Adrenal gland (tissue), 12 donors: ENCODE results near the gene ANKRD6. TPM values are rescaled to one million over a fixed set of nuclear protein-coding genes. Genes with fewer than 3 reads are reported as not detected.

ENCODE experiments used
- DNase-seq, 7 donors: peaks; one replicate each; pipeline ENCODE4 v3.0.0-alpha.2; 2019 to 2020
- H3K27ac ChIP-seq, 5 donors: fragments of 200-600 bp; sonication (generic) in 4 of 5; 1 replicate in 3 of 5; 2 replicates in 2 of 5; pipeline versions ENCODE4 v1.5.1 to v1.8.0; 2016 to 2020; ENCODE audit warnings: mild to moderate bottlenecking in 1 of 5
- H3K27me3 ChIP-seq: fragments of 200-600 bp; 2 replicates; pipeline ENCODE4 v1.8.0; 2021
- H3K36me3 ChIP-seq, 2 donors: fragments of 200-600 bp; replicated peaks in 1 of 2; 1 replicate in 1 of 2; 2 replicates in 1 of 2; pipeline versions ENCODE4 v1.5.1 to v1.8.0; 2018 to 2022
- H3K4me1 ChIP-seq, 2 donors: fragments of 200-600 bp; replicated peaks in 1 of 2; 1 replicate in 1 of 2; 2 replicates in 1 of 2; pipeline versions ENCODE4 v1.5.1 to v1.8.0; 2018 to 2021
- H3K4me3 ChIP-seq, 4 donors: fragments of 200-600 bp; sonication (generic) in 3 of 4; one replicate each; pipeline ENCODE4 v1.5.1; 2016 to 2018
- H3K9me3 ChIP-seq, 3 donors: fragments of 200-600 bp; sonication (generic) in 1 of 3; replicated peaks in 1 of 3; 1 replicate in 2 of 3; 2 replicates in 1 of 3; pipeline versions ENCODE4 v1.5.1 to v1.8.0; 2016 to 2021
- POLR2A ChIP-seq, 2 donors: fragments of 450-650 bp; IDR thresholded peaks; one replicate each; pipeline ENCODE4 v1.6.1; 2017; ENCODE audit warnings: antibody characterized with exemption in 2 of 2, mild to moderate bottlenecking in 2 of 2, moderate library complexity in 1 of 2
- WGBS, 4 donors: extraction: QIAGEN DNeasy Blood & Tissue Kit in 2 of 4; methylation state at CpG; one replicate each; pipeline versions ENCODE4 v1.1.5 to v1.1.7; 2013 to 2017; 5-methylcytosine and 5-hydroxymethylcytosine counted together
- intact Hi-C, 2 donors: fragments of 100-400 bp; cut with DNase I; formaldehyde crosslinking; loops; one replicate each; pipeline versions ENCODE4 v1.14.1 to v1.15.0; 2022 to 2023
- polyA plus RNA-seq, 3 donors: library from polyadenylated mRNA; stranded (reverse); fragments of 200-250 nt in 2 of 3; fragments of 350-450 nt in 1 of 3; fragmentation: Illumina TruSeq in 1 of 3; extraction: RNeasy Lipid Tissue Mini Kit (QIAGEN cat#74804) in 1 of 3; gene quantifications; one replicate each; pipeline ENCODE4 v1.2.3, GENCODE V29; 2013 to 2014
- total RNA-seq, 9 donors: library from RNA; depleted of rRNA in 4 of 9; stranded (reverse); fragments of >200 nt in 4 of 9; fragments of 120-200 nt in 1 of 9; fragmentation: NEBNext Ultra II Directional in 1 of 9; extraction: Animal tissue kit (Norgen Biotek cat#: 25700) in 1 of 9; gene quantifications; one replicate each; pipeline versions ENCODE4 v1.1.0 to v1.2.4, GENCODE V29; 2013 to 2023
- TF ChIP-seq, protein P1 (sequence below), 6 experiments: fragments of 450-650 bp in 4 of 6; fragments of 200-600 bp in 2 of 6; sonication (generic) in 1 of 6; IDR thresholded peaks; 1 replicate in 5 of 6; 2 replicates in 1 of 6; pipeline versions ENCODE4 v1.5.1 to v1.8.0; 2016 to 2021; ENCODE audit warnings: antibody characterized with exemption in 6 of 6, mild to moderate bottlenecking in 2 of 6, moderate library complexity in 1 of 6
- donor health status: healthy with polysubstance abuse.
- donor health status: Bipolar disorder and iron deficiency.
- donor health status: DM: yes; HTN: yes; CAD: no.
- donor health status: DM: no; HTN: no; CAD: no.
- donor health status: DM: no; HTN: no; CAD: no.
- donor health status: DM: yes; HTN: yes; CAD: no.

The ANKRD6 gene
- total and polyA plus RNA-seq, 12 donors, result 2.8 to 16.6 (median 7.7) TPM

DNA sequence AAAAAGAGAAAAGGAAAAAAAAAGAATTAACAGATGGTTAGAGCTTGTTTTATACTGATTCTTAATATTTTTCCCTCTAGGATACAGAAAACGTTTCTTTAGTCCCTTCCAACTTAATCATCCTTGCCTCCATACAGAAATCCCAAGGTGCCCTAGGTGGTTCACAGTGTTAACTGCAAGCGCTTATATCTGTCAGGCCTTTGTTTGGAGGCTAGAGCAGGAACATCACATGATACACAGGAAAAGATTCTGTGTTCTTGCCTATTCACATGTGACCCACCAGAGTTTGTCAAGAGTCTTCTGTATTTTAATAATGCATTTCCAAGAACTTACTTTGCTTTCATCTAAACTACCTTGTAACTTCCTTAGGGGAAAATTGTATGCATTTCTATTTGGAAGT, 31.3 kb downstream of the ANKRD6 start:
- no peak for TF ChIP-seq POLR2A (IDR thresholded peaks at IDR 0.05)
- TF ChIP-seq, protein P1, sequence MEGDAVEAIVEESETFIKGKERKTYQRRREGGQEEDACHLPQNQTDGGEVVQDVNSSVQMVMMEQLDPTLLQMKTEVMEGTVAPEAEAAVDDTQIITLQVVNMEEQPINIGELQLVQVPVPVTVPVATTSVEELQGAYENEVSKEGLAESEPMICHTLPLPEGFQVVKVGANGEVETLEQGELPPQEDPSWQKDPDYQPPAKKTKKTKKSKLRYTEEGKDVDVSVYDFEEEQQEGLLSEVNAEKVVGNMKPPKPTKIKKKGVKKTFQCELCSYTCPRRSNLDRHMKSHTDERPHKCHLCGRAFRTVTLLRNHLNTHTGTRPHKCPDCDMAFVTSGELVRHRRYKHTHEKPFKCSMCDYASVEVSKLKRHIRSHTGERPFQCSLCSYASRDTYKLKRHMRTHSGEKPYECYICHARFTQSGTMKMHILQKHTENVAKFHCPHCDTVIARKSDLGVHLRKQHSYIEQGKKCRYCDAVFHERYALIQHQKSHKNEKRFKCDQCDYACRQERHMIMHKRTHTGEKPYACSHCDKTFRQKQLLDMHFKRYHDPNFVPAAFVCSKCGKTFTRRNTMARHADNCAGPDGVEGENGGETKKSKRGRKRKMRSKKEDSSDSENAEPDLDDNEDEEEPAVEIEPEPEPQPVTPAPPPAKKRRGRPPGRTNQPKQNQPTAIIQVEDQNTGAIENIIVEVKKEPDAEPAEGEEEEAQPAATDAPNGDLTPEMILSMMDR (IDR thresholded peaks at IDR 0.05), result no peak
- no peak overlapping the region for H3K4me3 ChIP-seq
- H3K4me1 ChIP-seq, result no peaks in the 10 kb centered on the region
- WGBS, 4 donors, result 58 to 83% (median 72%) methylated on average over 2 of the region's 2 CpGs
- H3K27ac ChIP-seq, result no peak overlapping the region
- H3K36me3 ChIP-seq, result no peaks in the 10 kb centered on the region
- H3K27me3 ChIP-seq, result no peaks in the 10 kb centered on the region
- no peak for DNase-seq
- intact Hi-C loops, result no loop called here
- no peaks in the 10 kb centered on the region for H3K9me3 ChIP-seq

DNA sequence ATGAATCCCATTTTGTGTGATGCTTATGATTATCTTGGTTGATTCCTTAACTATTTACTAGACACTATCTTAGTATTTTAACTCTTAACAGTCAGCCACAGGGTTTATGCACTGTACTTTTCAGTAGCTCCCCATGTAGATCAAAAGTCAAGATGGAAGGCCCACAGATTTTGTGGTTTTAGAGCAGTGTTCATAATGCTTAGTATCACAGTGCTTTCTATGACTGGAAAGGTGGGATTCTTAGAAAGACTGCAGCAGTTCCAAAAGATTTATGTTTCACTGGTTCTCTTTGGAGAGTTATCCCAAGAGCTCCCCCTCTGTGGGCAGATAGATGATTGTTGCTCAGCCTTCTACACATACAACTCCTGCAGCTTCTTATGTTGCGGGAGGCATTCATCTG, 34.5 kb downstream of the ANKRD6 start:
- H3K9me3 ChIP-seq, result no peaks in the 10 kb centered on the region
- intact Hi-C loops, result no loop called here
- no peaks in the 10 kb centered on the region for H3K36me3 ChIP-seq
- no peak overlapping the region for H3K27ac ChIP-seq
- H3K4me3 ChIP-seq, result no peak overlapping the region
- TF ChIP-seq, protein P1 (IDR thresholded peaks at IDR 0.05), result no peak
- no peaks in the 10 kb centered on the region for H3K27me3 ChIP-seq
- DNase-seq, result no peak
- 96 to 100% (median 100%) methylated on average over 1 of the region's 1 CpG for WGBS, 4 donors
- no peaks in the 10 kb centered on the region for H3K4me1 ChIP-seq

DNA sequence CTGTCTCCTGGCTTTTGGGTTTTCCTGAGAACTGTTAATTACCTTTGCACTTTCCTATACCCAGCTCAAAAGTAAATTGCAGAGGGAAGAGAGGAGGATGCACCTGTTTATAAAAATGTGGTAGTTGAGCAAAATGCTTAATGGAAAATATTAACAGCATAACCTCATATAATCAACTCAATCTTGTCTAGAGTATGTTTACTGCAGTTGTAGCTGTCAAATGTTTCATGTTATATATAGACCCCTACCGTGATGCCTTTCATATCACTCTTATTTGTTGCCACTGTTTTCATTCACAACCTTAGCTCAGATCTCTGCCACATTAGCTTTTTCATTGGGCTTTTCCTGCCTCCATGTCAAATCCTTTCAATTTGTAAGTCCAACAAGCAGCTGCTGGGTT, 36.0 kb downstream of the ANKRD6 start:
- 56 to 79% (median 60%) methylated on average over 1 of the region's 1 CpG for WGBS, 4 donors
- H3K36me3 ChIP-seq, result no peaks in the 10 kb centered on the region

DNA sequence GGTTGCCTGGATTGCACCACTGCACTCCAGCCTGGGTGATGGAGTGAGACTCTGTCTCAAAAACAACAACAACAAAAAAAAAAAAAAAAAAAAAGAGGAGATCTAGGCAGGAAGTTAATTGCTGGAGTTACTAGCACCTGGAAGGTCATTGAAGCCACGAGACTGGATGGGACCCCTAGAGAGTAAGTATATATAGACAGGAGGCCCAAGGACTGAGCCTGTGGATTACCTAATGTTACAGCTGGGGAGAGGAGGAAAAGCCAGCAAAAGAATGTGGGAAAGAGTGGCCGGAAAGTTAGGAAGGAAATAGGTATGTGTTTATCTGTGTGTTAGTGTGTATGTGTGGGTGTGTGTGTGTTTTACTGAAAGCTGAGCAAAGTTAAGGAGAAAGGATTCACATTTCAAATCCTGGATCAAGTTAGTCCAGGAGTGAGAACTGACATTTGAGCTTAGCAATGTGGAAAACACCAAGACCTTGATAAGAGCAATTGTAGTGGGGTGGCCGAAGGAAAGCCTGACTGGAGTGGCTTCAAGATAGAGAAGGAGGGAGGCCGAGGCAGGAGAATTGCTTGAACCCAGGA, 38.4 kb downstream of the ANKRD6 start:
- DNase-seq, result no peak
- Histone ChIP-seq H3K27me3 (no peaks in the 10 kb centered on the region), H3K4me1 (peaks cover 8 to 17% of the 10 kb centered on the region in 2 donors), H3K27ac (no peak overlapping the region), H3K4me3 (no peak overlapping the region), H3K36me3 (no peaks in the 10 kb centered on the region), H3K9me3 (no peaks in the 10 kb centered on the region)
- 78 to 81% (median 80%) methylated on average over 4 of the region's 4 CpGs for WGBS, 4 donors
- intact Hi-C loops, result no loop called here
- no peak for TF ChIP-seq POLR2A (IDR thresholded peaks at IDR 0.05)
- TF ChIP-seq, protein P1 (IDR thresholded peaks at IDR 0.05), result no peak

More for the DNA sequence above, 36.0 kb downstream of the ANKRD6 start:
- no peak for DNase-seq
- intact Hi-C loops, result no loop called here
- no peaks in the 10 kb centered on the region for H3K9me3 ChIP-seq
- H3K4me3 ChIP-seq, result no peak overlapping the region
- no peaks in the 10 kb centered on the region for H3K4me1 ChIP-seq
- TF ChIP-seq, protein P1 (IDR thresholded peaks at IDR 0.05), result no peak
- TF ChIP-seq POLR2A (IDR thresholded peaks at IDR 0.05), result no peak
- no peak overlapping the region for H3K27ac ChIP-seq
- H3K27me3 ChIP-seq, result no peaks in the 10 kb centered on the region
